T47D (cell line): ENCODE data around the gene TGFBRAP1.

Experiments used
- DNase-seq, 2 experiments: peaks; one replicate each; pipeline versions ENCODE4 v3.0.0 to v3.0.0-alpha.2; 2011 to 2012; ENCODE audit warnings: low read depth in 1 of 2, low spot score in 1 of 2
- JUND ChIP-seq: IDR thresholded peaks from 2 replicates; pipeline ENCODE4 v1.6.1; 2012; ENCODE audit warnings: low read depth
- in situ Hi-C: cut with HindIII; loops from 2 replicates; pipeline ENCODE4 v1.10.0; 2016; ENCODE audit warnings: low sequenced_read_pairs, low pct_unique_long_range_greater_than_20kb

TGFBRAP1 gene

DNA sequence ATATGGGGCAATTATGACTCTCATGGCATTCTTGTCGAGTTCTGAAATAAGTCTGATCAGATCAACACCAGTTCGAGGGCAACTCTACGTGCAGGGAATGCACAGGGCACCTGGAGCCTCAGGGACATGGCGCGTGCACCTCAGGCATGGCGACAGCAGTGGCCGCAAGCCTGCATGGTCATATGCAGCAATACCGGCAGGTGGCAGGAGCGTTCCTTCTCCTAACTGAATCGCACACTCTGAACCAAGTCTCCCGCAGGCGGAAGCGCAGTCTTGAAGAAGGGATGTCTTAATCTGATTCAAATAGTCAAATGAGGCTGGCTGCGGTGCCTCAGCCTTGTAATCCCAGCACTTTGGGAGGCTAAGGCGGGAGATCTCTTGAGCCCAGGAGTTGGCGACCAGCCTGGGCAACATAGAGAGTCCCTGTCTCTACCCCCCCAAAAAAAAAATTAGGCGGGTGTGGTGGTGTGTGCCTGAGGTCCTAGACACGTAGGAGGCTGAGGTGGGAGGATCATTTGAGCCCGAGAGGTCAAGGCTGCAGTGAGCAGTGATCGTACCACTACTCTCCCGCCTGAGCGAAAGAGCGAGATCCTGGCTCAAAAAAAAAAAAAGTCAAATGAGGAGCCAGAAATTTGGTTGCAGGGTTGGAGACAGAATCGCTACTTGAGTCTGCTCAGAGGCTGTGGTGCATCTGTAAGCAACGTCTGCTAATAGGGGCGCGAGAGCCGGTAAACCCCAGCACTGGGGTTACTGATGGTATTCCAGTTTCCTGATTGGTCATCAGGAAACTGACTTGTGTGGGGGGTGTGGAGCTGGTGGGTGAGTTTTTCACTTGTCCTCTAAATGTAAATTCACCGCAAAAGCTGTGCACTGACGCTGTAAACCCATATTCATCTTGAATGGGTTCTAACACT is 40.5 kb upstream of the TGFBRAP1 start:
- DNase-seq = peak; percentile 19 to 93
- in situ Hi-C loops = no loop called here
- no peak for TF ChIP-seq JUND

DNA sequence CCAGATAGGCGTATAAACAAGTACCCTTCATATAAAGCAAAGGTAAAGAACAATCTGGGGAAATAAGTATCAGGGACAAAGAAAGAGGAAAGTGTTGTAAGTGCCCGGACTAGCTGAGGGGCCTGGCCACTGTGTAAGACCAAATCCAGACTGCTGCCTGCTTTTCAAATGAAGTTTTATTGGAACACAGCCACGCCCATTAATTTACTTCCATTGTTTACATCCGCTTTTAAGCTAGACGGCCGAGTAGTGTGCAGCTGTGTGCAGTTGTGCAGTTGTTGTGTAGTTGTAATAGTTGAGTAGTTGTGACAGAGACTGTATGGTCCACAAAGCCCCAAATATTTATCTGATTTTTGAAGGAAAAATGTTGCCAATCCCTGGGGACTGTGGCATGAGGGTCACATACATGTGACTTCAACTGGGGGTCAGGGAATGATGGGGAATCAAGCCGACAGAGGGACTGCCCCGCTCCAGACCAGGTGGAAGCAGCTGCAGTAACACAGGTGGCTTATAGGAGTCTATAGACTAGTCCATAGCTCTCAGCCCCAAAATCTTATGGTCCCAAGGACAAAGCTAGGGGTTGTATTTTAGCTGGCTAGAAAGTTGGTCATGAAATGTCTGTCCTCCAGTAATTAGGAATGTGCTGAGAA is 39.3 kb upstream of the TGFBRAP1 start:
- DNase-seq = no peak
- in situ Hi-C loops = no loop called here
- TF ChIP-seq JUND = no peak

DNA sequence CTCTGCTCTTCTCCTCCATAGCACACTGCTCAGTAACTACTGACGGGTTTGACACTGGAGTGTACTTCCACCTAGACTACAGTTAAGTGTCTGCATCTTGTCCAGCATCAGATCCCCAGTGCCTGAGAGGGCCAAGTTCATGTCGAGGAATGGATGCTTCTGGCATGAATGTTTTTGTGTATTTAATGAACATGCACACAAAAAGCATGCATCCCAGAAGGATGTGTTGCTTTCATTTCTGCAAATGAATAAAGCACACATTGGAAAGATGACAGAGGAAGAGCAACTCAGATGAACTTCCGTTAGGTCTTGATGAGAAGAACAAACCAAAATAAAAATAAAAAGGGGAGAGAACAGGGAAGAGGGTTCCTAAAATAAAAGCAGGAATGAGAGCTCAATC is 35.7 kb upstream of the TGFBRAP1 start:
- DNase-seq = no peak
- in situ Hi-C loops = no loop called here
- TF ChIP-seq JUND = no peak

DNA sequence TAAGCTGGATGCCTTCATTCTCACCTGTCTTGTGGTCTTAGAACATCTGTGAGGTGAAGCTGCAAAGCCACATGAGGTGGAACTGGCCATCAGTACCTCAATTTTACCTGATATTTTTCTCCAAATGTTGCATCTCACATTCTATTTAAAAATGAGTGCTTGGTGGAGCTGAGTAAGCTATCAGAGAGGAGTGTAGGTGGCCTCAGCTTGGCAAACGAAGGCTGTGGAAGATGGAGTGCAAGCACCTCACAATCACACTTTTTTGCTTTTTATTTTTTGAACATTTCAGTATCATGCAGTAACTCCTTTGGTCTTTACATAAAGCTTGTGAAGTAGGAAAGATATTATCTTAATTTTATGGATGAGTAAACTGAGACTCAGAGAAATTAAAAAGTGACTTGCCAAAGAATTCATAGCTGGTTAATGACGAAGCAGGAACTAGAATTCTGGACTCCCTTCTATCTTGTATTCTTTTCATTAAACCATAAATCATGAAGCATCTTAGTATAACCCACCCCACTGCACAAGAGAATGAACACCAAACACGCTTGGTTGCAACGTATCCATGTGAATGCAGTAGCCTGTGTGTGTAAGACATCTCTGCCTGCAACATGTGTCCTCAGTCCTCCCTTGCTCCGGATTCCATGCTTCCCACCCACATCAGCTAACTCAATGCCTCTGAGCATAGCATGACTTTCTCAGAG is 35.1 kb upstream of the TGFBRAP1 start:
- no peak for TF ChIP-seq JUND
- DNase-seq = no peak
- in situ Hi-C loops = no loop called here

DNA sequence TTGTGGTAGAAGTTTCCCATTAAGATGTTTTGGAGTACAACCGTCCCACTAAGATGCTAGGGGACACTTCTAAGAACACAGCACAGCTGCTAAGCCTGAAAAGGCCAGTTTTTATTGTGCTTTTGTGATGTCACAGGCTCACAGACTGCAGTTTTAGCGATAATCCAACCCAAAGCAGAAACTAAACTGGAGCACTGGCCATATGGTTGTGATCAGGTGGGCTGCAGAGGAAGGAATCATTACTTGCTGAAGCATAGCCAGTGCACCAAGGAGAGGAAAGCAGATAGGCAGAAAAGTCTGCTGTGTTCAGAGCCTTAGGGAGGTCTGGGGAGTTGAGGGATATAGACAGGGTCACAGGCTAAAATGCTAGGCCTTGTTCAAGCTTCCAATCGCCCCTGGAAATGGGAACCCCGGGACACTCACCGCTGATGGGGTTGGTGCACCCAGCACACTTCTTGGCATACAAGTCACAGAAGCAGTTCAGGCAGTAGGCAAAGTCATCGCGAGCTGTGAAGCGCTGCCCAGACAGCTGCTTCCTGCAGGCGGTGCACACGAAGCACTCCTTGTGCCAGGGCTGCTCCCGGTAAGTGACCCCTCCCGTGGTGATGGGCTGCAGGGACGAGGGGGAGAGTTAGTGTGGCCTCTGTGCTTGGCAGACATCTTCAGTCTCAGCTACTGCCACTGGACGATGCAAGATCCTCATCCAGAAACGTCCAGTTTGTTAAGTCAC is 33.5 kb upstream of the TGFBRAP1 start:
- no peak for DNase-seq
- in situ Hi-C loops = no loop called here
- TF ChIP-seq JUND = no peak

DNA sequence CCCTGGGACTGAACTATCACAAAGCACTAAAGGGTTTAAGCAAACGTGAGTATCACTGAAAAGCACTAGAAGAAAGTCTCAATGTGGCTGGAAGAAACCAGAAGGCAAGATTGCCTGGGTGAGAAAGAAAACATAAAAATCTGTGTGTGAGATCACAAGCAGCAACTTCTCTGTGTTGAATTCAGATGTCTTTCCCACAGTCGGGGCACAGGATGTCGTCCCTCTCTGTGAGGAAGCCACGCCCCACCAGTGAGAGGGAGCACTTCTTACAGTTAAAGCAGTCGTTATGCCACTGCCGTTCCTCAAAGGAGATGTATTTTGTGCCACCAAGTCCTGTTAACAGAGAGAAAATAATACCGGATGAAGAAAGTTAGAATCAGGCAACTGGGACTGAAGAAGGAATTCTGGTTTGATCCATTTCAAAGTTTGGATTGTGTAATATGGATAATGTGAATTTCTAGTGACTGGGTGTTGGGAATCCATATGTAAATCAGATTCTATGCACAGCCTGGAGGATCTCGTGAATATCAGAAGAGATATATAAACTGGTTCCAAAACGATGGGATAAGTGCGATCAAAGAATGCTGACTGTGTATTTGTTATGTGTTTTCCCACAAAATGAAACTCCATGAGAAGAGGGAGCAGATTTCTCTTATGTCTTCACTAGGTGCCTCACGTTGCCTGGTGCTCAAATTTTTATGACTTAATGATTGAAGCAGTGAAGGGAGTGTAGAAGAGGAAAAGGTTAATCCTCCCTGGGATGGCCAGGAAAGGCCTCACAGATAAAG is 31.8 kb upstream of the TGFBRAP1 start:
- in situ Hi-C loops = no loop called here
- DNase-seq = no peak
- TF ChIP-seq JUND = no peak

DNA sequence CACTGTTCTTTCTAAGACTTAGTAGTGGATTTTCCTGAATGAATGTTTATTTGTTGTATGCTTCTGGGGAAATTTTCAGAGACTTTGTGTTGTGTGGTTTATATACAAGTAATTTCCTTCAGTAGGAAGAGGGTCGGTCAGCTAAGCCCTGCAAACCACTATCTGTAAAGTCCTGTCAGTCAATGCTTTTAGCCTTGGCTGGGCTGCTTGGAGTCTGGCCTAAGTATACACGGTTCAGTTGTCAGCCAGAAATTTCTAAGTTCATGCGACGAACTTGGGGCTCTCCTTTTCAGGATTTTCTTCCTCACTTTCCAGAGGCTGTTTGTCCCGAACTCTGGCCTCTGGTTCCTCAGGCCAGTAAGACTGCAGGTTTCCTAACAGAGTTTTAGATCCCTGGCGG is 29.1 kb upstream of the TGFBRAP1 start:
- no peak for TF ChIP-seq JUND
- DNase-seq = no peak
- in situ Hi-C loops = no loop called here

DNA sequence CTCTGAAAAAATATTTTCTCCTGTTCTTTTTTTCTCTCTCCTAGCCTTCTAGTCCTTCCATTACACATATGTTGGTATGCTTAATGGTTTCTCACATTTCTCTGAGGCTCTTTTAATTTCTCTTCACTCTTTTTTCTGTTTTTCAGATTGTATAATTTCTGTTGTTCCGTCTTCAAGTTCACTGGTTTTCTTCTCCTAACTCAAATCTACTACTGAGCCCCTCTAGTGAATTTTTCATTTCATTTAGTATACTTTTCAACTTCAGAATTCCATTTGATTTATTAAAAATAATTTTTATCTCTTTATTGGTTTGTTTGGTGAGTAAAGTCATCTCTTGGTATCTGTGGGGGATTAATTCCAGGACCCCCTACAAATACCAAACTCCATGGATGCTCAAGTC is 27.6 kb upstream of the TGFBRAP1 start:
- DNase-seq = no peak
- in situ Hi-C loops = no loop called here
- TF ChIP-seq JUND = no peak

DNA sequence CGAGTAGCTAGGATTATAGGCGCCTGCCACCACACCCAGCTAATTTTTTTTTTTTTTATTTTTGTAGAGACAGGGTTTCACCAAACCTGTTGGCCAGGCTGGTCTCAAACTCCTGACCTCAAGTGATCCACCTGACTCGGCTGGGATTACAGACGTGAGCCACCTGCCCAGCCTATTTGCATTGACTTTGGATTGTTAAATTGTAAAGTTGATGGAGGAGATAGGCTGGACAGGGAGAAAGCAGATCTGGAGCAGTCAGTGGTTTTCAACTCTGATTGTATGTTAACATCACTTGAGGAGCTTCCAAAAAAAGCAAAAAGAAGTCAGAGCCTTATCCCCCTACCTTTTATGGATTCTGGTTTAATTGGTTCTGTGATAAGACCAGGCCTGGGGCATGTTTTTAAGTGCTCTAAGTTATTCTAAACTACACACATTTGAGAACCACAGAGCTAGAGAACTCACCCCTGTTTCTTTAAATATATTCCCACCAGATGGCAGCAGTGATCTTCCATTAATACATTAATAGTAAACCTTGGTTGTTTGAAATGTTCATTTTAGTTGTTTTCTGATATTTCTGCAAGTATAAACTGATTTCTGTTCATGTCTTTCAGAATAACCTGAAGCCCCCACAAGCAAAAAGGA is 15.3 kb upstream of the TGFBRAP1 start:
- in situ Hi-C loops = no loop called here
- DNase-seq = peak in 1 of 2 experiments; percentile 79
- no peak for TF ChIP-seq JUND

DNA sequence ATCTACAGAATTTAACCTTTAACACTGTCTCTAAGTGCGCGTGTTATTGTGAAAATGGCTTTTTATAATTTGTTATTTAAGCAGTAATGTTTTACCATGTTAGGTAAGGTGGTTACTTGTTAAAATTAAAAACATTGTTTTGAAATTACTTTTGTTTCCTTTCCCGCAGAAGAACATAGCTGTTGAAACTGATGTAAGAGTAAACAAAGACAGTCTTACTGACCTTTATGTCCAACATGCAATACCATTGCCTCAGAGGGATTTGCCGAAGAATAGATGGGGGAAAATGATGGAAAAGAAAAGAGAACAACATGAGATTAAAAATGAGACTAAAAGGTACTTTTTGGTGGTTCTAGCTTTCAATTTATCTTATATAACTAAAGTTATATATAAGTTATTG is 9.9 kb upstream of the TGFBRAP1 start:
- in situ Hi-C loops = no loop called here
- no peak for DNase-seq
- no peak for TF ChIP-seq JUND

DNA sequence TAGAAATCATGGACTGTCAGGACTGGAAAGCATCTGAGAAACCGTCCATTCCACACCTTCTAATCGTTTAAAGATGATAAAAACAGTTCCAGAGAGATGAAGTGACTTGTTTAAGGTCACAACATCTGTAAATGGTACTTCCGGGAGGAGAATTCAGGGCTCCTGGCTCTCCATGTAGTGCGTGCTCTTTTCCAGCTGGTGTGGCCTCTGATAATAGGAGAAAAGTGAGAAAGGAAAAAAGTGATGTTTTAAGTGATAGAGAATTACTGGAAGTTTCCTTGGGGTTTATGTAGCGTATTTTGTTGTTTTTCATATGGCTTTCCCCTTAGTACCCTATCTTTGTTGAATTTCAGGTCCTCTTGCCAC is 8.5 kb upstream of the TGFBRAP1 start:
- DNase-seq = no peak
- in situ Hi-C loops = no loop called here
- no peak for TF ChIP-seq JUND
